HEK293 (cell line): ENCODE measurements around the gene KCNK15.

Experiments
- GLI4 ChIP-seq: fragments of 450-650 bp; formaldehyde crosslinking; IDR thresholded peaks from 2 replicates; pipeline ENCODE4 v1.5.1; 2016; ENCODE audit warnings: missing biosample characterization, missing genetic modification characterization
- KLF17 ChIP-seq: fragments of 450-650 bp; formaldehyde crosslinking; IDR thresholded peaks from 2 replicates; pipeline ENCODE4 v1.5.1; 2016; ENCODE audit warnings: missing biosample characterization, missing genetic modification characterization
- MYNN ChIP-seq: fragments of 450-650 bp; formaldehyde crosslinking; IDR thresholded peaks from 2 replicates; pipeline ENCODE4 v1.5.1; 2016; ENCODE audit warnings: missing biosample characterization, missing genetic modification characterization, borderline replicate concordance
- SP2 ChIP-seq: fragments of 450-650 bp; formaldehyde crosslinking; IDR thresholded peaks from 2 replicates; pipeline ENCODE4 v1.5.1; 2016; ENCODE audit warnings: missing biosample characterization, missing genetic modification characterization
- ZBTB21 ChIP-seq: fragments of 450-650 bp; formaldehyde crosslinking; IDR thresholded peaks from 2 replicates; pipeline ENCODE4 v1.5.1; 2017; ENCODE audit warnings: missing biosample characterization, missing genetic modification characterization
- ZNF138 ChIP-seq: fragments of 450-650 bp; formaldehyde crosslinking; IDR thresholded peaks from 2 replicates; pipeline ENCODE4 v1.5.1; 2016; ENCODE audit warnings: missing biosample characterization, missing genetic modification characterization, borderline replicate concordance
- ZNF248 ChIP-seq: fragments of 450-650 bp; formaldehyde crosslinking; IDR thresholded peaks from 2 replicates; pipeline ENCODE4 v1.5.1; 2017; ENCODE audit warnings: missing biosample characterization, missing genetic modification characterization
- ZNF518A ChIP-seq: fragments of 450-650 bp; formaldehyde crosslinking; conservative IDR thresholded peaks from 2 replicates; pipeline ENCODE4 v1.5.1; 2016; ENCODE audit warnings: low read depth, missing biosample characterization, missing genetic modification characterization
- ZNF660 ChIP-seq: fragments of 450-650 bp; IDR thresholded peaks from 2 replicates; pipeline ENCODE4 v1.5.1; 2018; ENCODE audit warnings: missing biosample characterization, mild to moderate bottlenecking, missing genetic modification characterization
- ZNF704 ChIP-seq: fragments of 450-650 bp; formaldehyde crosslinking; IDR thresholded peaks from 2 replicates; pipeline ENCODE4 v1.5.1; 2016; ENCODE audit warnings: missing biosample characterization, missing genetic modification characterization
- ZNF843 ChIP-seq: fragments of 450-650 bp; formaldehyde crosslinking; IDR thresholded peaks from 2 replicates; pipeline ENCODE4 v1.5.1; 2016; ENCODE audit warnings: missing biosample characterization, missing genetic modification characterization
- TF ChIP-seq, protein P1 (sequence below): fragments of 450-650 bp; formaldehyde crosslinking; IDR thresholded peaks from 2 replicates; pipeline ENCODE4 v1.5.1; 2016; ENCODE audit warnings: missing biosample characterization, missing genetic modification characterization, borderline replicate concordance
- TF ChIP-seq, protein P2 (sequence below): fragments of 450-650 bp; formaldehyde crosslinking; optimal IDR thresholded peaks from 2 replicates; pipeline ENCODE3; 2016; ENCODE audit warnings: missing biosample characterization, mild to moderate bottlenecking, missing genetic modification characterization
- TF ChIP-seq, protein P3 (sequence below): fragments of 450-650 bp; formaldehyde crosslinking; IDR thresholded peaks from 2 replicates; pipeline ENCODE4 v1.5.1; 2016; ENCODE audit warnings: missing biosample characterization, missing genetic modification characterization, low read depth

The KCNK15 gene

GRCh38 chr20:44714701-44715498 is 30.8 kb upstream of the KCNK15 start, which contains the start of gene CCN5 (continued):
- TF ChIP-seq, protein P1, sequence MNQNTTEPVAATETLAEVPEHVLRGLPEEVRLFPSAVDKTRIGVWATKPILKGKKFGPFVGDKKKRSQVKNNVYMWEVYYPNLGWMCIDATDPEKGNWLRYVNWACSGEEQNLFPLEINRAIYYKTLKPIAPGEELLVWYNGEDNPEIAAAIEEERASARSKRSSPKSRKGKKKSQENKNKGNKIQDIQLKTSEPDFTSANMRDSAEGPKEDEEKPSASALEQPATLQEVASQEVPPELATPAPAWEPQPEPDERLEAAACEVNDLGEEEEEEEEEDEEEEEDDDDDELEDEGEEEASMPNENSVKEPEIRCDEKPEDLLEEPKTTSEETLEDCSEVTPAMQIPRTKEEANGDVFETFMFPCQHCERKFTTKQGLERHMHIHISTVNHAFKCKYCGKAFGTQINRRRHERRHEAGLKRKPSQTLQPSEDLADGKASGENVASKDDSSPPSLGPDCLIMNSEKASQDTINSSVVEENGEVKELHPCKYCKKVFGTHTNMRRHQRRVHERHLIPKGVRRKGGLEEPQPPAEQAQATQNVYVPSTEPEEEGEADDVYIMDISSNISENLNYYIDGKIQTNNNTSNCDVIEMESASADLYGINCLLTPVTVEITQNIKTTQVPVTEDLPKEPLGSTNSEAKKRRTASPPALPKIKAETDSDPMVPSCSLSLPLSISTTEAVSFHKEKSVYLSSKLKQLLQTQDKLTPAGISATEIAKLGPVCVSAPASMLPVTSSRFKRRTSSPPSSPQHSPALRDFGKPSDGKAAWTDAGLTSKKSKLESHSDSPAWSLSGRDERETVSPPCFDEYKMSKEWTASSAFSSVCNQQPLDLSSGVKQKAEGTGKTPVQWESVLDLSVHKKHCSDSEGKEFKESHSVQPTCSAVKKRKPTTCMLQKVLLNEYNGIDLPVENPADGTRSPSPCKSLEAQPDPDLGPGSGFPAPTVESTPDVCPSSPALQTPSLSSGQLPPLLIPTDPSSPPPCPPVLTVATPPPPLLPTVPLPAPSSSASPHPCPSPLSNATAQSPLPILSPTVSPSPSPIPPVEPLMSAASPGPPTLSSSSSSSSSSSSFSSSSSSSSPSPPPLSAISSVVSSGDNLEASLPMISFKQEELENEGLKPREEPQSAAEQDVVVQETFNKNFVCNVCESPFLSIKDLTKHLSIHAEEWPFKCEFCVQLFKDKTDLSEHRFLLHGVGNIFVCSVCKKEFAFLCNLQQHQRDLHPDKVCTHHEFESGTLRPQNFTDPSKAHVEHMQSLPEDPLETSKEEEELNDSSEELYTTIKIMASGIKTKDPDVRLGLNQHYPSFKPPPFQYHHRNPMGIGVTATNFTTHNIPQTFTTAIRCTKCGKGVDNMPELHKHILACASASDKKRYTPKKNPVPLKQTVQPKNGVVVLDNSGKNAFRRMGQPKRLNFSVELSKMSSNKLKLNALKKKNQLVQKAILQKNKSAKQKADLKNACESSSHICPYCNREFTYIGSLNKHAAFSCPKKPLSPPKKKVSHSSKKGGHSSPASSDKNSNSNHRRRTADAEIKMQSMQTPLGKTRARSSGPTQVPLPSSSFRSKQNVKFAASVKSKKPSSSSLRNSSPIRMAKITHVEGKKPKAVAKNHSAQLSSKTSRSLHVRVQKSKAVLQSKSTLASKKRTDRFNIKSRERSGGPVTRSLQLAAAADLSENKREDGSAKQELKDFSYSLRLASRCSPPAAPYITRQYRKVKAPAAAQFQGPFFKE, result no peak
- TF ChIP-seq SP2 (tag by site-specific recombination) (no peak), ZBTB21 (tag by site-specific recombination) (no peak), KLF17 (tag by site-specific recombination) (peak; percentile 10; the same call in 1 of the 2 replicates), ZNF518A (tag by site-specific recombination) (no peak), GLI4 (tag by site-specific recombination) (no peak), ZNF248 (no peak), ZNF843 (tag by site-specific recombination) (no peak), ZNF660 (tag by site-specific recombination) (no peak), ZNF704 (tag by site-specific recombination) (no peak), ZNF138 (tag by site-specific recombination) (no peak), MYNN (tag by site-specific recombination) (no peak)
- TF ChIP-seq, protein P2, sequence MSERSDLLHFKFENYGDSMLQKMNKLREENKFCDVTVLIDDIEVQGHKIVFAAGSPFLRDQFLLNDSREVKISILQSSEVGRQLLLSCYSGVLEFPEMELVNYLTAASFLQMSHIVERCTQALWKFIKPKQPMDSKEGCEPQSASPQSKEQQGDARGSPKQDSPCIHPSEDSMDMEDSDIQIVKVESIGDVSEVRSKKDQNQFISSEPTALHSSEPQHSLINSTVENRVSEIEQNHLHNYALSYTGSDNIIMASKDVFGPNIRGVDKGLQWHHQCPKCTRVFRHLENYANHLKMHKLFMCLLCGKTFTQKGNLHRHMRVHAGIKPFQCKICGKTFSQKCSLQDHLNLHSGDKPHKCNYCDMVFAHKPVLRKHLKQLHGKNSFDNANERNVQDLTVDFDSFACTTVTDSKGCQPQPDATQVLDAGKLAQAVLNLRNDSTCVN (tag by site-specific recombination), result peak; percentile 16
- TF ChIP-seq, protein P3, sequence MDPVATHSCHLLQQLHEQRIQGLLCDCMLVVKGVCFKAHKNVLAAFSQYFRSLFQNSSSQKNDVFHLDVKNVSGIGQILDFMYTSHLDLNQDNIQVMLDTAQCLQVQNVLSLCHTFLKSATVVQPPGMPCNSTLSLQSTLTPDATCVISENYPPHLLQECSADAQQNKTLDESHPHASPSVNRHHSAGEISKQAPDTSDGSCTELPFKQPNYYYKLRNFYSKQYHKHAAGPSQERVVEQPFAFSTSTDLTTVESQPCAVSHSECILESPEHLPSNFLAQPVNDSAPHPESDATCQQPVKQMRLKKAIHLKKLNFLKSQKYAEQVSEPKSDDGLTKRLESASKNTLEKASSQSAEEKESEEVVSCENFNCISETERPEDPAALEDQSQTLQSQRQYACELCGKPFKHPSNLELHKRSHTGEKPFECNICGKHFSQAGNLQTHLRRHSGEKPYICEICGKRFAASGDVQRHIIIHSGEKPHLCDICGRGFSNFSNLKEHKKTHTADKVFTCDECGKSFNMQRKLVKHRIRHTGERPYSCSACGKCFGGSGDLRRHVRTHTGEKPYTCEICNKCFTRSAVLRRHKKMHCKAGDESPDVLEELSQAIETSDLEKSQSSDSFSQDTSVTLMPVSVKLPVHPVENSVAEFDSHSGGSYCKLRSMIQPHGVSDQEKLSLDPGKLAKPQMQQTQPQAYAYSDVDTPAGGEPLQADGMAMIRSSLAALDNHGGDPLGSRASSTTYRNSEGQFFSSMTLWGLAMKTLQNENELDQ (tag by site-specific recombination), result no peak
